GM10248 (cell line): Measurements from ENCODE around the gene VAMP4.
A peak's percentile ranks its signal among the peaks of the same experiment; 100 is the strongest.
"Not testable (repeated sequence)": the region's sequence is repeated elsewhere in the genome, so short reads cannot be mapped to it uniquely, and the experiment has no call there.

Experiments
- CTCF ChIA-PET: fragments of 300-600 bp; sonication (Branson Sonifier 250); formaldehyde crosslinking; extraction: SDS; loops from one replicate; lab custom pipeline; 2021; ENCODE audit warnings: antibody characterized with exemption; lab: Yijun Ruan, JAX
- POLR2A ChIA-PET: fragments of 350-650 bp; sonication (Branson Sonifier 250); formaldehyde crosslinking; extraction: SDS; loops from one replicate; lab custom pipeline; 2020; ENCODE audit warnings: antibody characterized with exemption; lab: Yijun Ruan, JAX
- DNase-seq: peaks from one replicate; pipeline ENCODE4 v3.0.0; 2012; ENCODE audit errors: extremely low spot score
- CTCF ChIP-seq: IDR thresholded peaks from 2 replicates; pipeline ENCODE4 v1.5.1; 2012; ENCODE audit warnings: mild to moderate bottlenecking, low read depth; ENCODE audit errors: extremely low read depth, missing control alignments, control extremely low read depth

VAMP4 gene

GRCh38 chr1:171715813-171716251, 26.0 kb downstream of the VAMP4 start:
- peak; percentile 41 for TF ChIP-seq CTCF
- CTCF ChIA-PET = interaction anchor here (0.7 to 3.0 kb wide), 17 partner anchors 9 to 635 kb away, joined by 3 to 18 read pairs (median 3); partner anchors contain the start of genes FMO4 and PRRC2C
- DNase-seq = no peak
- POLR2A ChIA-PET = no interaction called here

- ChIA-PET POLR2A (no interaction called here), CTCF (interaction anchor here (1.0 to 2.4 kb wide), 3 partner anchors 12 to 81 kb away, joined by 3 to 11 read pairs (median 4); no protein-coding TSS in a partner anchor)
- TF ChIP-seq CTCF = no peak
- DNase-seq = no peak
Observed at GRCh38 chr1:171712341-171712740, 29.5 kb downstream of the VAMP4 start.

- CTCF ChIA-PET = no interaction called here
- no peak for DNase-seq
- no peak for TF ChIP-seq CTCF
- POLR2A ChIA-PET = no interaction called here
Observed at GRCh38 chr1:171711643-171712042, 30.2 kb downstream of the VAMP4 start.

- ChIA-PET POLR2A (no interaction called here), CTCF (interaction anchor here (1.3 kb wide), 1 partner anchor 8 kb away, joined by 5 read pairs; no protein-coding TSS in a partner anchor)
- no peak for DNase-seq
- no peak for TF ChIP-seq CTCF
Observed at GRCh38 chr1:171707583-171707982, 34.3 kb downstream of the VAMP4 start.

- TF ChIP-seq CTCF = no peak
- ChIA-PET POLR2A (no interaction called here), CTCF (interaction anchor here (0.9 kb wide), 1 partner anchor 58 kb away, joined by 3 read pairs; no protein-coding TSS in a partner anchor)
- no peak for DNase-seq
Observed at GRCh38 chr1:171702598-171702997, 39.3 kb downstream of the VAMP4 start.

- CTCF ChIA-PET = no interaction called here
- TF ChIP-seq CTCF = no peak
- POLR2A ChIA-PET = no interaction called here
- no peak for DNase-seq
Observed at GRCh38 chr1:171699531-171699930, 42.3 kb downstream of the VAMP4 start.

GRCh38 chr1:171695772-171696171, 46.1 kb downstream of the VAMP4 start:
- DNase-seq, POLR2A ChIA-PET, CTCF ChIA-PET: not testable (repeated sequence)

- DNase-seq, POLR2A ChIA-PET, CTCF ChIA-PET: not testable (repeated sequence)
Observed at GRCh38 chr1:171693541-171693940, 48.3 kb downstream of the VAMP4 start.
